IPS-NIHi7 (cell line): ENCODE results near the gene RNF169.

Source experiments
- DNase-seq: peaks from one replicate; pipeline ENCODE4 v3.0.0; 2012; ENCODE audit warnings: mixed read lengths; ENCODE audit errors: extremely low spot score

The RNF169 gene

DNA sequence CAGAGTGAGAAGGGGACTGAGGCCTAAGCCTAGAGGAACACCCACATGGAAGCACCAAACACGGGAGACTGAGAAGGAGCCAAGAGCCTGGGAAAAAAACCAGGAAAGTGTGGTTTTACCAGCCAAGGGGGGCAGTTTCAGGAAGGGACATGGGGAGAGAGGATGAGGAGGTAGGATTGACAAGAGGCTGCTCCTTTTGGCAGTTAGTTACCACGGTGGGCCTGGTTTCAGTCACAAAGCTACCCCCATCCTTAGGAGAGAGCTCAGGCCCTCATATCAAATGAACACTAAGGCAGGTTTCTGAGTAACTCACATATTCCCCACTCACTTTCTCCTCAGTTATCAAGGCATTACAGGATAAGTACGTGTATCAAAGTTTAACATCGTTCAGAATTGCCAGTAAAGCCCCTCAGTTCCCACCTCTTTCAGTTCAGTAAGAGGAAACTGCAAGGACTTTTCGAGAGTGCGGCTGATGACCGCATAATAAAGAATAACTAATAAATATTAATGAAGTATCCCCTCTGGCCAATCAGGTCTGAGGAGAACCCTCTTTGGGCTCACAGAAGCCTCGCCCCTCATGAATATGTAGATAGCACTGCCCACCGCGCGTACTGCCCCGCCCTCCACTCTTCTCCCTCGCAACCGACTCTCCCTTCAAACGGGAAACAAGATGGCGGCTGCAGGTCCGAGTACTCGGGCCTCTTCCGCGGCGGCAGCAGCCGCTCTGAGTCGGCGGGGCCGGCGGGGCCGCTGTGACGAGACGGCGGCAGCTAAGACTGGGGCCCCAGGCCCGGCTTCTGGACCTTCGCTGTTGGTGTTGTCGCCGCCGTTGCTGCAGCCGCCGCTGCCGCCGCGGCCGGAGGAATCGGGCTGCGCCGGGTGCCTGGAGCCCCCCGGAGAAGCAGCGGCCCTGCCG lies at the start of gene RNF169:
Gene RNF169 (plus strand): TSS at position 639 of the 916 bp plus-strand sequence. CDS start 32 bp downstream, at position 671.
- peak; percentile 97 for DNase-seq

DNA sequence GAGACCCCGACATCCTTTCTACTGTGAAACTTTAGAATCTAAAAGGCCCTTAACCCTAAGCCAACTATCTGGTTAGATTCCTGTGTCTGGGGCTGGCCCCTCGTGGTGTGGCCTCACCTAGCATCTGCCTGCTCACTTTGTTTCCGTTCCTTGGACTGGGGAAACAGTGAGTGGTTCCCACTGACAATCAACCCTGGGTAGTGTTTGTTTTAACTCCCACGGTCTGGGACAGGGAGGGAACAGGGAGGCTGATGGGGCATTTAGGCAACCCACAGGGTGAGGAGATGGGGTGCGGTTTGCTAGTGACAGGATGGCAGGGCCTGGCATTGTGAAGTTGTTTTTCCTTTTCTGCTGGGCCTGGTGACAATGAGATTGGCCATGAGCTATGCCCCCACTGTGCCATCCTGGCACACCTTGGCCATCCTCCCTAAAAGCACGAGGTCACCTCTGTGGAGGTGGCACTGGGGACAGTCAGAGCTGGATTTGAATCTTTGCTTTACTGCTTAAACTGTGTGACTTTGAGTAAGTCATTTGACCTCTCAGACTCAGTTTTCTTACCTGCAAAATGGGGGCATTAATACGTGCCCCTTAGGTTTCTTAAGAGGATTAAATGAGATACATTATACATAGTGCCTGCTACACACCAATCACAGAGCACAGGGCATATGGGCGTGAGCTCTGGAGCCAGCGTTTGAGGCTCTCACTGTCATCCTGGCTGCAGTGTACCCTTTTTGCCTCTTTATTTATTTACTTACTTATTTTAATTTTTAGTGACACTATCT lies 48.8 kb upstream of the RNF169 start:
- no peak for DNase-seq

DNA sequence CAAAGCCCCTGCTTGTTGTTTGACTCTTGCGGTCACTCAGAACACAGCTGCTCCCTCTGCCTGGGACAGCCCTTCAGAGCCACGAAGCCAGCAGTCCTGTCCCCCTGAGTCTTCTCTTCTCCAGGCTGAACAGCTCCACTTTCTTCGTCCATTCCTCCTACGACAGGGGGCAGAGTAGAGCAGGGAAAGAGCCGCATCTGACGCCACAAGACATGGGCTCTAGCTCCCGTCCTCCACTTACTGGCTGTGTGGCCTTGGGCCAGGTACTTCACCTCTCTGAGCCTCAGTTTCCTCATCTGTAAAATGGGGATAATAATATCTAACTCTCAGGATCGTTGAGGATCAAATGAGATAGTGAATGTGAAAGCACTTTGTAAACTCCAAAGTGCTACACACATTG lies 47.3 kb upstream of the RNF169 start:
- peak; percentile 72 for DNase-seq

DNA sequence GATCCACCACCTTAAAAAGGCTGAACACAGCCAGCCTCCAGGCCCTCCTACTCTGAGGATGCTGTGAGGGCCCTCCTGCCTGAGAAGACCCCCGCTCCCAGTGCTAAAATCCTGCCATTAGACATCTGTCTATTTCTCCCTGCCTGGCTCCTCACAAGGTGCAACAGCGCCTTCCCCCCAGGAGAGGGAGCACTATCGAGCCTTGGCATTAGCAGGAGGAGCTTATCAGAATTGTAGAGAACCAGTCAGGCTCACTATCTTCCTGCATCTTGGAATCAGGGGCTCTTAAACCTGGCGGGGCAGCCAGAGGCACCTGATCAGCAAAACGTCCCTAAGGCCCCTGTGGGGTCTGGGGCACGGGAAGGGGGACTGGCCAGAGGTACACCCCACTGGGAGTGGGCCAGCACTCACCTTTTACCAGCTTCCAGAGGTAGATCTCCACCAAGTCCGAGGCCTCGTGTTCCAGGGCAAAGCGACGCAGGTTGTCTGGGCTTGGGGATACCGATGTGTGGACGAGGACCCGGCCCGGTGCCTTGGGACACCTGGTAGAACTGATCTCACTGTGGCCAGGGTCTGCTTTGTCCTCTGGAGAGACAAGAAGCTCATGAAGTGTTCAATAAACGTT lies 46.2 kb upstream of the RNF169 start:
- DNase-seq, result peak; percentile 86

DNA sequence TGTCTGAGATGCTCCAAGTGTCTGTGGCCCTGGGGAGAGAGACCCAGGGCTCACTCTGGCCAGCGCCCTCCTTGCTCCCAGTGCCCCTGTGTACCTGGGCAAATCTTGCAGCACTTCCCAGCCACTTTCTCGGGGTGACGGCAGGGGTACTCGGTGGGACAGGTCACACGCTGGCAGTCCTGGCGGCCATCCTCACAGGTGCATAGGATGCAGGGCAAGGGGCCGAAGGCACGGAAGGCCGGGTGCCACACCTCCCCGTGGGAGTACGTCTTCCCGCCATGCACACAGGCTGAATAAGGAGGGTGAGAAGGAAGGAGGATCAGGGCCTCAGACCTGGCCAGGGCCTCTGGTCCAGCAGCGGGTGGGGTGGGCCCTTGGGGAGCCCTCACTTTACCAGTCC lies 45.4 kb upstream of the RNF169 start:
- no peak for DNase-seq

DNA sequence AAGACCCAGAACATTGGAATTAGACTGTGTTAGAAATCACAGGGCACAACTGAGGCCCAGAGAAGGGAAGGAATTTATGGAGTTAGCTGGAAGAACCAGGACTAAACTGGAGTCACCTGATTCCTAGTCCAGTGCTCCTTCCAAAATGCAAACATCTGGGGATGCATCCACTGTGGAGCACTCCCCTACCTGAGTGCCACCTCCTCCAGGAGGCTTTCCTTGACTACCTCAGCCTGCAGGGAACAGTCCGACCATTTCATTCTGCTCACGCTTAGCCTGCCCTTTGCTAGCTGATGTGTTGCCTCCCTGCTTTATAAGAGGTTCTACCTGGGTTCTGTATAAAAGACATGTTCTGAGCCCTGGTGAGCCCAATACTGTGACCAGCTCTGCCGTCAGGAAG lies 41.5 kb upstream of the RNF169 start:
- DNase-seq, result no peak

GRCh38 chr11:74707602-74708510 lies 40.8 kb upstream of the RNF169 start:
- DNase-seq, result no peak

GRCh38 chr11:74709175-74709574 lies 39.5 kb upstream of the RNF169 start:
- no peak for DNase-seq

GRCh38 chr11:74710281-74710938 lies 38.2 kb upstream of the RNF169 start:
- peak; percentile 38 for DNase-seq

DNA sequence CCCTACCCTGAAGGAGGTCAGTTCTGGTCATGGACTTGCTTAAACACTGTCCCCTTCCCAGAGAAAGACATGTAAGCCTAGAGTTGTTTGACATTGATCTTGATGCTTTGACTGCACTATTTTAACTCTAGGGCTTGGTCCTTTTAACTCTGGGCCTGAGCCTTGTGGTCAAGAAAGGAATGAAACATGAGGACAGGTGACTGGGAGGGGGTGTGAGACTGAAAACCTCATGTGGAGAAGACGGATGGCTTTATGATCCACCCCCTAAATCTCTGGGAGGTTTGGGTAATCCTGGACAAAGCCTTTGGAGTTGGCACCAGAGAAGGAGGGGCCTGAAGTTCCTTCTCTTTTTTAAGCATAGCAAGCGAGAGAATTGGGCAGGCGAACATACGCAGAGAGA lies 35.0 kb upstream of the RNF169 start:
- DNase-seq, result no peak

DNA sequence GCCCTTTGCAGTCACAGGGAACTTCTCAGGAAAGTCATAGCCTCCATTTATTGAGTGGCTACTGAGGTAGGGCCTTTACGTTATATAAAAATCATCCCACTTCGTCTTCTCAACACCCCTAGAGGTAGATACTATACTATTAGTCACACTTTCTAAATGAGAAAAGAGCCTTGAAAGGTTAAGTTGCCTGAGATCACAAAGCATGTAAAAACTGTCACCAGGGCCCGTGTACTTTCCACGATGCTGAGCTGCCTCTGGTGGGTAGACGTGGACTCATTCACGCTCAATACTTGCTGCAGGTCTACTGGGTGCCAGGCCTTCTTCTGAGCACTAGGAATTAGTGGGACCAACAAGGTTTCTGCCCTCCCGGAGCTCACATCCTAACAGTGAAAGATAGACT lies 33.7 kb upstream of the RNF169 start:
- DNase-seq, result no peak

DNA sequence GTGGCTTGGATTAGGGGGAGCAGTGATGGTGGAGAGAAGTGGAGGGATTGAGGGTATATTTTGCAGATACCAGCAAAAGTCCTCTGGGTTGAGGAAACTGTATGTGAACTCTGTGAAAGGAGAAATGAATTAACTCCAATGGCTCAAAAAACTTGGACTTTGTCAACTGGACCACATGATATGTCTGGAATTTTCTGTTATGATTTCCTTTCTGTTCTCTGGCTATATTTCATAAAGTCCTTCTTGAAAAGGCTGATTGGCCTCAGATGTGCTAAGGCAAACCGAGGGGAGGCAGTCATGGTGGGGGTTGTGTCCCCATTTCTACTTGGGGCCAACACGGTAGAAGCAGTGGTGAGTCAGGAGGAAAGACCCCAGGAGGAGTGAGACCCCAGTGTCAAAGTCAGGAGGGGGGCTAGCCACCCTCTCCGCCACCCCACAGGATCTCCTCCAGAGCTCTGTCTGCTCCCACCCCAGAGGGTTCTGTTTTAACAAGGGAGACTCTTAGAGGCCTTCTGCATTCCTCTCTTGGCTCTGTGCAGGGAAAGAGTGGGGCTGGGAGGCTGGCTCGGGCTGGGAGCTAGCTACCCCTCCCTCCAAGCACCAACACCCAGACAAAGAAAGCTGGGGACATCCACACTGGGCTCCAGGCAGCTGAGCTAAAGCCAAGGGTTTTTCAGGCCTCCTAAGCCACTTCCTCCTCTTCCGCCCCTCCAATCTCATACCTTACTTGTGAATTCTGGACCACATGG lies 31.3 kb upstream of the RNF169 start:
- DNase-seq, result no peak

DNA sequence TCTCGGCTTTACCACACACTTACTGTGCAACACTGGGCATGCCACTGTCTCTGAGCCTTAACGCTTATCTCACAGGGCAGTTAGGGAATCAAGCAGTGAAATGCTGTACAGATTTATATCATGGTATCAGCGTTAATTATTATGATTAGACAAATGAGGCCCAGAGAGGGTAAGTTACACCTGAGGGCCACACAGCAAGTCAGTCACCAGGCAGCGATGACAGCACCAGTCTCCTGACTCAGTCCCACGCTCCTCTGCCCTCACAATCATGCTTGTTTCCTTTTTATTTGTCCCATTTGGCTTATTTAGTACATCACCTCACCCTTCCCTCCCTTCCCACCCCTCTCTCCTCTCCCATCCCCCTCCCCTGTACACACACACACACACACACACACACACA lies 29.6 kb upstream of the RNF169 start:
- DNase-seq, result no peak

- no peak for DNase-seq
Observed at GRCh38 chr11:74720596-74721478, 27.8 kb upstream of the RNF169 start.

- no peak for DNase-seq
Observed at GRCh38 chr11:74721479-74721835, 27.2 kb upstream of the RNF169 start.

GRCh38 chr11:74723511-74723910 lies 25.1 kb upstream of the RNF169 start:
- DNase-seq, result no peak

GRCh38 chr11:74725701-74726100 lies 22.9 kb upstream of the RNF169 start:
- no peak for DNase-seq

DNA sequence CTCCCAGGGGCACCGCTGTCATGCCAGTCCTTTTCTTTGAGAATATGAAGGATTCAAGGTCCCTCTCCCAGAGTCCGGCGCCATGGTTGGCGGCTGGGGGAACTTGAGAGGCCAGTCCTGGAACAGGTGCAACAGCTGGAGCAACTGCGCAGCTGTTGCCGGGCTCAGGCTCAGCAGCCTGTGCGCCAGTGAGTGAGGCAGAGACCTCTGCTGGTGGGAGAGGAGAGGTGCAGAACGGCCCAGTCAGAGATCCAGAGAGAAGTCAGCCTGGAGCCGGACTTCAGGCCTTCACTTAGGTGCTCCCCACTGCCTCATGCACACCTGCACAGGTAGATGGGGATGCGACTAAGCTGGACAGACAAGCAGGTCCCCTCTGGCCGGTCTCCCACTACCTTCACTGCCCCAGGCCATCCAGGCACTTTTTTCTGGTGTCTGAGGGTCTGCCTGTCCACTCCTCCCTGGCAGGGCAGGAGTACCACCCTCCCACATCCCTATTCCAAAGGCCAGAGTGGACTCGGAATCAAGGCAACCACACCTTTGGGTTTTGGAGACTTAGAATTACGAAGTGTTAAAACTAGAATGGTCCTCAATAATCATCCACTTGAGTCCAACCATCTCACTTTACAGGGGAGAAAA lies 22.0 kb upstream of the RNF169 start:
- DNase-seq, result peak; percentile 91

- DNase-seq, result no peak
Observed at GRCh38 chr11:74729397-74729796, 19.3 kb upstream of the RNF169 start.
